D721Med (cell line): ENCODE data around the gene PCDHB10.
"Not testable (repeated sequence)": the region's sequence is repeated elsewhere in the genome, so short reads cannot be mapped to it uniquely, and the experiment has no call there.

Experiments used
- DNase-seq: peaks from one replicate; pipeline ENCODE4 v3.0.0; 2011; ENCODE audit warnings: low spot score; ENCODE audit not compliant: insufficient read length
- FAIRE-seq: peaks from 2 replicates; lab custom pipeline; 2011; peaks lifted over from hg19 to GRCh38; lab: Jason Lieb, UNC
- CTCF ChIP-seq: IDR thresholded peaks from 2 replicates; pipeline ENCODE4 v1.5.1; 2012; ENCODE audit warnings: mild to moderate bottlenecking, control low read depth; ENCODE audit not compliant: insufficient read depth; ENCODE audit errors: missing control alignments

PCDHB10 gene

GRCh38 chr5:141186897-141187512 lies 5.1 kb upstream of the PCDHB10 start, which contains the start of gene PCDHB9:
Gene PCDHB9 (plus strand): TSS chr5:141187161. CDS start chr5:141187319, 158 bp downstream.
- FAIRE-seq (peak; percentile 46), DNase-seq (peak; percentile 60)
- peak; percentile 23 for TF ChIP-seq CTCF

GRCh38 chr5:141188682-141189081 lies 3.5 kb upstream of the PCDHB10 start:
- not testable (repeated sequence) for FAIRE-seq, DNase-seq

GRCh38 chr5:141189131-141189530 lies 3.0 kb upstream of the PCDHB10 start:
- FAIRE-seq, DNase-seq: not testable (repeated sequence)

- FAIRE-seq, DNase-seq: not testable (repeated sequence)
Measured at GRCh38 chr5:141194332-141194731, 2.2 kb downstream of the PCDHB10 start.

- FAIRE-seq: no peak
- no peak for DNase-seq
- no peak for TF ChIP-seq CTCF
Measured at GRCh38 chr5:141196363-141196762, 4.2 kb downstream of the PCDHB10 start.

GRCh38 chr5:141199359-141200235 lies 7.4 kb downstream of the PCDHB10 start, which contains the start of gene PCDHB11:
Gene PCDHB11 (plus strand): TSS chr5:141199627. CDS start chr5:141199775, 148 bp downstream.
- DNase-seq (no peak), FAIRE-seq (peak; percentile 95)
- TF ChIP-seq CTCF: peak; percentile 21

GRCh38 chr5:141201126-141201525 lies 9.0 kb downstream of the PCDHB10 start:
- not testable (repeated sequence) for DNase-seq, FAIRE-seq

- DNase-seq, FAIRE-seq: not testable (repeated sequence)
Measured at GRCh38 chr5:141201646-141202045, 9.5 kb downstream of the PCDHB10 start.

GRCh38 chr5:141208478-141208877 lies 16.3 kb downstream of the PCDHB10 start, which contains the start of gene PCDHB12:
Gene PCDHB12 (plus strand): TSS chr5:141208719. CDS start chr5:141208908, 189 bp downstream.
- DNase-seq (no peak), FAIRE-seq (no peak)
- TF ChIP-seq CTCF: no peak

GRCh38 chr5:141210281-141210680 lies 18.1 kb downstream of the PCDHB10 start:
- not testable (repeated sequence) for DNase-seq, FAIRE-seq

- DNase-seq, FAIRE-seq: not testable (repeated sequence)
Measured at GRCh38 chr5:141210849-141211248, 18.7 kb downstream of the PCDHB10 start.

- peak; percentile 93 for FAIRE-seq
- not testable (repeated sequence) for DNase-seq
Measured at GRCh38 chr5:141213656-141214339, 21.6 kb downstream of the PCDHB10 start, which contains the start of gene PCDHB13. Gene PCDHB13 (plus strand): TSS chr5:141213919. CDS start chr5:141214124, 205 bp downstream.

- not testable (repeated sequence) for DNase-seq, FAIRE-seq
Measured at GRCh38 chr5:141214583-141214982, 22.4 kb downstream of the PCDHB10 start.
